ENCODE measurements around the gene PAM. TPM values are rescaled to one million over a fixed set of nuclear protein-coding genes. Genes with fewer than 3 reads are reported as not detected.
A peak's percentile ranks its signal among the peaks of the same experiment; 100 is the strongest.

PAM gene
- total RNA-seq, 2 donors from 2014 or later = 71.4 to 107 TPM

- intact Hi-C loops (cut with DNase I, micrococcal nuclease) = no loop called here
- ATAC-seq = no peak
- DNase-seq = no peak
These were observed 155.4 kb downstream of the PAM start for GRCh38 chr5:102910240-102911226.

DNA sequence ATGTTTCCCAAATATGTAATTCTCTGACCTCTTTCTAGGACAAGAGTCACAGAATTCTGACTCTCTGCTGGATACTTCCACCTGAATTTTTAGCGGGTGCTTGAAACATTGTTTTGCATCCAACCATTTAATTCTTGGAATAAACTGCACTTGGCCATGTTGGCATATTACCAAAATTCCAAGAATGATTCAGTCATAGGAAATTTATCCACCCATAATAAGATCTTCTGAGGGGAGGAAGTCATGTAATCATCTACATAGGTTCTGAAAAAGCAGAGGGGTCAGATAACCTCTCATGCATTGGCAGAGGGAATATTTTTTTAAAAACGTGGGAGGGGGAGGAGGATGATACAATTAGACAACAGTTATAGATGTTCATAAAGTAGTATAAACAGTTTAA, 156.9 kb downstream of the PAM start:
- intact Hi-C loops (cut with DNase I, micrococcal nuclease) = no loop called here
- DNase-seq (no peak), ATAC-seq (no peak)

- DNase-seq (no peak), ATAC-seq (no peak)
- intact Hi-C loops (cut with DNase I, micrococcal nuclease) = no loop called here
These were observed 161.0 kb downstream of the PAM start for GRCh38 chr5:102916109-102916508.

DNA sequence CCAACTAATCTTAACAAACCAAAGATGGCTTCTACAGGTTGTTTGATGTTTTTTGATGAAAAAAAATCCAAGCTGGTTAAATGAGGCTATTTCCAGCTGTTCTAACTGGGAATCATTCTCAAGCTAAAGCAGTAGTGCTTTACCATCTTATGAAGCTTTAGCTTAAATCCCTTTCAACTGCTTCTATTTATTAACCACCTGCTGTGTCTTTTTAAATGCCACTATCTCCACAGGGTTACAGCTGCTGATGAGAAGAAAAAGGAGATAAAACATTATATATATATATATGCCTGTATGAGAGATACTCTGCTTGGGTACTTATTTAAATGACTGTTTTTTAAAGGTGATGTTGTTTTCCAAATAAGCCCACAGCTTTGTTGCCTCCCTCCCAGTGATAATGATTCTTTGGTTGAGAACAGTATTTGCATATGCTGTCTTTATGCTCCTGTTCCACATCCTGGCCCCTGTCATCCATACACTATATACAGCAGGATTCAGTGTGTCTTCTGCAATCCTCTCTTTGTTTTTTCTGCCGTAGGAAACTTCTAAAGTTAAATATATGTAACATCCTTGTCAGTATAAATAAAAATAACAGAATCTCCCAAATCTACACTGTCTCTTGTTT, 164.0 kb downstream of the PAM start:
- intact Hi-C loops (cut with DNase I, micrococcal nuclease) = no loop called here
- DNase-seq (no peak), ATAC-seq (no peak)

DNA sequence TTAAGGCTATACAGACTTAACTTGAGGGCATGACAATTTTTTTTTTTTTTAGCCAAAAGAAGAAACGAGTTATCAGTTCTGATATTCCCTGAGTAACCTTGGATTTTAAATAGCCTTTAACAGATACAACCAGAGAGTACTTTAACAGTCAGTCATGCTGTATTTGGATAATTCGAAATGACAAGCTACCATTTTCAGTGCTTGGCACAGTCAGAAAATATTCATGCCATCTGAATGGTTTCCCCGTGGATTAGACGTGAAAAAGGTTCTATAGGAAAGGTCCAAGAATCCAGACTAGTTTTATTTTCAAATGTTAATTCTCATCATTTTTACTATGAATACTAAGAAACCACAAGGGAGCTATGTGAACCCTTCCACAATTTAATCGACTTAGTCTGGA, 165.7 kb downstream of the PAM start:
- ATAC-seq = no peak
- intact Hi-C loops (cut with DNase I, micrococcal nuclease) = no loop called here
- DNase-seq = no peak

GRCh38 chr5:102921341-102922044, 166.4 kb downstream of the PAM start:
- intact Hi-C loops (cut with DNase I, micrococcal nuclease) = no loop called here
- ATAC-seq = peak; percentile 41
- DNase-seq = no peak

GRCh38 chr5:102922111-102922720, 167.1 kb downstream of the PAM start:
- no peak for ATAC-seq
- DNase-seq = no peak
- intact Hi-C loops (cut with DNase I, micrococcal nuclease) = no loop called here

DNA sequence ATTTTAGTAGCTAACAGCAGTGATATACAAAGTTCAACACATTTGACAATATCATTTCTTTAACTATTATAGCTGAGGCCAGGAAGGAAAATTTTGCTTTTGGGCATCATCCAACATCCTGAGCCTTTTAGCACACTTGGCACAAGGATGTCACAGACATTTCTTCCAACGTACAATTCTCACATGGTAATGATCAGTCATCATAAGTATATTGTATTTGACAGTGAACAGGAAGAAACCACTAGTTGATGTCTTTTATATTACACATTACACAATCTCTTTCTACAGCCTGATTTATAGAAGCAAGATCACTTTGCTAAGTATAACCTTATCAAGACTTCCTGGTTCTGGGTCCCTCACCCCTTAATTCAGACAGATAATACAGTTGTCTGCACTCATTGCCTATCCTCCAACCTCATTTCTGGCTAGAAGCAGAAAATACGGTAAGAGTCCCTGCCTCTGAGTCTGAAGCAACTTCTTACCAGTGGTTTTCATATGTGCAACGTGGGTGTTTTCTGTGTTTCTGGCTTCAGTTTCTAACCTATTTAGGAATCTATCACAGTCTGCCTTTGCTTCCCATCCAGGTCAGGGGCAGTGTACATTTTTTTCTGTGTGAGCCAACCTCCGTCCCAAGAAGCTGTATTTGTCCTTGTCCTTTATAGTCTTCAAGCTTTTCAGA, 167.8 kb downstream of the PAM start:
- intact Hi-C loops (cut with DNase I, micrococcal nuclease) = no loop called here
- no peak for DNase-seq
- peak; percentile 95 for ATAC-seq

DNA sequence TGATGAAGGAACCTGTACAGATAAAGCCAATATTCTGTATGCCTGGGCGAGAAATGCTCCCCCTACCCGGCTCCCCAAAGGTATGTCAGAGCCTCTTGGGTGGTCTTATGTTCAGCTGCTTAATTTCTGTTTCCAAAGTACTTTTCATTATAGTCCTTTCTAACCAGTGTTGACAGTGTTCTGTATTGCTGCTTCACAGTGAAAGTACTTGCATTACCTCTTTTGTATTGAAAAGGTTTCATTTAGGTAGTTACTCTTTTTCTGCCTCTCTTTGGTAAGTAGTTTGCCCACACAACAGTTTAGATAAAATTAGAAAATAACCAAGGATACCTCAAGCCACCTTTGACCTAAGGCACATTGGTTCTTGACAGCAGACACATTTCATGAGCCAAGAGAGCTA, 169.9 kb downstream of the PAM start:
- no peak for DNase-seq
- no peak for ATAC-seq
- intact Hi-C loops (cut with DNase I, micrococcal nuclease) = no loop called here

DNA sequence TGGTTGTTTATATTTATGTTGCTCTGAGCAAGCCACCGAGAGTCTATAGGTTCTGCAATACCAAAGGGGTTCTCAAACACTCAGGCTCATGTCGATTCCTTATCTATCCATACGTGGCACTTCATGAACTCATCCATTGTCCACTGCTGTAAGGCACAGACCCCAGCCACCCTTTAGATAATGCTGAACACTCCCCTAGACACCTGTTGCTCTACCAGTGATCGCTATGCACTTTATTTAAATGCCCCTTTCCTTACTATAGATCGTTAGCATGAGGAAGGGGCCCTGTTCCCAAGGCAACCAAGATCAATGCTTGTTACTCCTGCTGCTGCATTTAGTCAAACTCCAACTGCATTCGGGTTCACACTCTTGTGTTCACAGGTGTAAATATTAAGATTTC, 171.9 kb downstream of the PAM start:
- no peak for DNase-seq
- intact Hi-C loops (cut with DNase I, micrococcal nuclease) = no loop called here
- ATAC-seq = no peak

GRCh38 chr5:102930244-102930643, 175.1 kb downstream of the PAM start:
- ATAC-seq = no peak
- intact Hi-C loops (cut with DNase I, micrococcal nuclease) = no loop called here

GRCh38 chr5:102931085-102931725, 176.1 kb downstream of the PAM start:
- no peak for DNase-seq
- intact Hi-C loops (cut with DNase I, micrococcal nuclease) = no loop called here
- no peak for ATAC-seq

More at GRCh38 chr5:102930244-102930643, 175.1 kb downstream of the PAM start:
- DNase-seq = no peak

GRCh38 chr5:102932781-102933180, 177.7 kb downstream of the PAM start:
- intact Hi-C loops (cut with DNase I, micrococcal nuclease) = no loop called here
- no peak for ATAC-seq
- DNase-seq = no peak

- ATAC-seq = peak; percentile 78
- intact Hi-C loops (cut with DNase I, micrococcal nuclease) = no loop called here
- DNase-seq = peak in 1 of 2 donors; percentile 22
These were observed 178.2 kb downstream of the PAM start for GRCh38 chr5:102933316-102933715.

GRCh38 chr5:102933721-102934459, 178.8 kb downstream of the PAM start:
- no peak for DNase-seq
- intact Hi-C loops (cut with DNase I, micrococcal nuclease) = no loop called here
- ATAC-seq = no peak

DNA sequence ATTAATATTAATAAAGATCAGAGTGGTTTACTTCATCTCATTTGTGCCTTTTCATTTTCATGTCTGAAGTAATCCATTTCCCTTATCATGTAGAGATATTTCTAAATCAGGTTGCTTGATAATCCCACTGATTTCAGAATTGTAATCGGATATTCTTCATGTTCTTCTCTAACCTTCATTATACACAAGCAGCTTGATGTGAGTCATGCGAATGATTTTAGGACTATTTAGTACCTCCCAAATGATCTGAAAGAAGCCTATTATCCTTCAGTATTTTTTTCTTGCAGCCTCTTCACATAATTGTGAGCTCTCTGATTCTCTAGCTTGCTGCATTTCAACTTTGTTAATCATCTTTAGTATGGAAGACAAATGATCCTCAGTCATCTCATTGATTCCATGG, 182.8 kb downstream of the PAM start:
- DNase-seq (no peak), ATAC-seq (no peak)
- intact Hi-C loops (cut with DNase I, micrococcal nuclease) = no loop called here

GRCh38 chr5:102941111-102941510, 186.0 kb downstream of the PAM start:
- DNase-seq (no peak), ATAC-seq (no peak)
- intact Hi-C loops (cut with DNase I, micrococcal nuclease) = no loop called here

DNA sequence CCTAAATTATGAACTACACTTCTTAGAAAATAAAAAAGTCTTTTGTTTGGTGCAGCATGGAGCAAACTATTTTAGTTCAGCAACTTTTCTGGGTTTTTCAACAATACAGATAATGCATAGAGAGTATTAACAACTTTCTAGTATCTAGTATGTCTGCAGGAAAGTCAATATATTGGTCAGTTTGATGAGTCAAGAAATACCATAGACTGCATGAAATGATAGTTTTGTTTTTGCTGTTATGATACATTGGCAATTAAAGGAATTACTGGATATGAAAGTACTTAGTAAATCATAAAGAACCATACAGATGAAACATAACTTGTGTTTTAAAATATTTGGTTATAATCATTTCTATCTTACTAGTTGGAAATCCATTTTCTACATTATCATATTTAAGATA, 191.3 kb downstream of the PAM start:
- DNase-seq = no peak
- intact Hi-C loops (cut with DNase I, micrococcal nuclease) = no loop called here
- ATAC-seq = no peak

All from left colon (tissue), 2 donors.